ENCODE measurements around the gene ARF1.

ARF1 gene

GRCh38 chr1:228082214-228082917 lies at the start of gene ARF1:
Gene ARF1, plus strand, starts transcription at chr1:228082708. Its CDS starts 14,407 bp downstream, at chr1:228097115.
- DNase-seq = peak; percentile 93

DNA sequence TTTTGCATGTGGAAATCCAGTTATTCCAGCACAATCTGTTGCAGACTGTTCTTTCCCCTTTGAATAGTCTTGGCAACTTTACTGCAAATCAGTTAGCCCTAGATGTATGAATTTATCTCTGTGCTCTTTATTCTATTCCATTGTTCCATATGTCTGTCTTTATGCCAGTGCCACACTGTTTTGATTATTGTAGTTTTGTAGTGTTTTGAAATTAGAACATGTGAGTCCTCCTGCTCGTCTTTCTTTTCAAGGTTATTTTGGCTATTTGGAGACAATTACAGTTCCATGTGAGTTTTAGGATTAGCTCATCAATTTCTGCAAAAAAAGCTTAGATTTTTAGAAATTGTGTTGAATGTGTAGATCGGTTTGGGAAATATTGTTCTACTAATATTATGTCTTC lies 49.1 kb upstream of the ARF1 start:
- DNase-seq = no peak

GRCh38 chr1:228034954-228035837 lies 47.3 kb upstream of the ARF1 start:
- no peak for DNase-seq

GRCh38 chr1:228035844-228036243 lies 46.7 kb upstream of the ARF1 start:
- DNase-seq = no peak

DNA sequence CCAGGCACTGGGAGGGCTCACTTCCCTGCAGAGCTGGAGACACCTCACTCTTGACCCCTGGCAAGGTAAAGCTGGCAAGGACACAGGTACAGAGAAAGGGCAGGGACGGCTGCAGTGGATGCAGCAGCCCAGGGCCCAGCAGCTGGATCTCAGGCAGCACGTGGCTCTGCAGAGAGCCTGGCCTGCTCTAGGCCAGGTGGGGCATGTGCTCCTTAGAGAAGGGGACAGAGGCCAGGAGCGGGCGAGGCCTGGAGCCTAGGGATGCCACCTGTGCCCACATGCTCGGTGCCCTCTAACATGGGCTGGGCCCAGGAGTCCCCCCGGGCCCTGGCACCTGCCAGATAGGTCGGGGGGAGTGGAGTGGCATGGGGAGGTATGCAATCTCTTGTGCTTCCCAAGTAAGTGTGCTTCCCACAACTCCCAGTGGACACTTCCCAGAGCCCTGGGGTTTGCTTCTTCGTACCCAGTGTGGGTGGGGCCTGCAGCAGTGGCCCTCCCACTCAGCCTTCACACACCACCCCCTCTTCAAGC lies 45.7 kb upstream of the ARF1 start:
- no peak for DNase-seq

DNA sequence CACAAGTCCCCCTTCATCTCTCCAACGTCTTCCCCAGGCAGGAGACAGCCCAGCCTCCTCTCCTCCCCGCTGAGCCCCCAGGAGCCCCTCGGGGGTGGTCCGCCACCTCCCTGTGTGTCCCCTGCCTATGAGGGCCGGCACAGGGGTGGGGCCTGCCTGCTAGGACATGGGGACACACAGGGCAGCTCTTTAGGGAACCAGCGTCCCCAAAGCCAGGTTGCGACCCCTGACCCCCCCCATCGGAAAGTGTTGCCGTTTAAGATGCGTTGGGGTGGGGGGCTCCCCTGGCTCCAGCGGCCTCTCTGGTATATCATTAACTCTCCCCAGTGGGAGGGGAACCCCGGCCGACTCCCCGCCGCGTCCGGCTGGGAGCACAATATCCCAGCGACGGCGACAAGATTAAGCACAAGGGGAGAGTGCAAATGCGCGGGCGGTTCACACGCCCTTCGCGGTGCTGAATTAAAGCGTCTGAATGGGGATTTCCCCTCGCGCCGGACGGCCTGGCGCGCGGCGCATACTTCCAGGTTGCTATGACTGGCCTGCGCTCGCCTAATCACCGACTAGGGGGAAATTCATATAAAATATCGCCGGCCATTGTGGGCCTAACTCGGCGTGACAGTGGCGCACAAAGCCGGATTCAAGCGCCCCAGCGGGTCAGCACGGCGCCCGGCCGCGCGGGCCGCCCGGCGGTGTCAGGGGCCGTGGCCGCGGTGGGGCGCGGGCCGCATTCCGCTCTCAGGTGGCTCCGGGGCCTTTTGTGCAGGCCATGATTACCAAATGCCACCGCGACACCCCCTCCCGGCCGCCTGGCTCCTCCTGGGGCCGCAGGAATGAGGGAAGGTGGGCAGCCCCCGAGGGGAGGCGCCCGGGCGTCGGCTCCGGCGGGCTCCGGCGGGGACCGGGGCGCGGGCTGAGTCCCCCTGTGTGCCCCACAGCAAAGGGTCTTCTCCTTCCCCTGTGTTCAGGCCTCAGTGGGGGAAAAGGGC lies 44.8 kb upstream of the ARF1 start:
- peak; percentile 5 for DNase-seq

DNA sequence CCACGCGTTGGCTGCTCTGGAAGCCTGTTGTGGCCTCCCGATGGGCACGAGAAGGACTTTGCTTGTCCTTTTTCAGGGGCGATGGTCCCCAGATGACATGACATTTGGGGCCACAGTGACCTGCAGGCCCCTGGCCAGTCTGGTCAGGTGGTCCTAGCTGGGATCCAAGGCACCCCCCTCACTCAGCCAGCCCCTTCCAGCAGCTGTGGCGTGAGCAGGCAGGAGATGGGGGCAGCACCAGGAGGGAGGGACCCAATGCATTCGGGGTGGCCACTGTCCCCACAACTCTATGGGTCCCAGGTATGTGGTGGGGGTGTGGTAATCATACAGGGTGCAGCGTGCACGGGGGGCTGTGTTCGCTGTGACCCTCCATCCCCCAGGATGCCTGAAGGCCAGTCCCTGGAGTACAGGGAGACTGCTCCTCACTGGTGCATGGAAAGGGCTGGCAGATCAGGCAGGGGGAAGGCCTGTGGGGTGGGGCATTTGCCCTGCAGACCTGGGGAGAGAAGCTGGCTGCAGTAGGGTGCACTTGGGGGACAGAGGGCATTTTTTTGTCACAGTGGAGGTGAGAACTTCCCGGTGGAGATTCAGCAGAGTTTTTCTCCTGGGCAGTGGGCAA lies 44.0 kb upstream of the ARF1 start:
- DNase-seq = no peak

GRCh38 chr1:228039006-228039903 lies 43.3 kb upstream of the ARF1 start:
- no peak for DNase-seq

- no peak for DNase-seq
Measured at GRCh38 chr1:228039986-228040385, 42.5 kb upstream of the ARF1 start.

GRCh38 chr1:228041316-228041715 lies 41.2 kb upstream of the ARF1 start:
- no peak for DNase-seq

GRCh38 chr1:228042508-228042907 lies 40.0 kb upstream of the ARF1 start:
- DNase-seq = no peak

DNA sequence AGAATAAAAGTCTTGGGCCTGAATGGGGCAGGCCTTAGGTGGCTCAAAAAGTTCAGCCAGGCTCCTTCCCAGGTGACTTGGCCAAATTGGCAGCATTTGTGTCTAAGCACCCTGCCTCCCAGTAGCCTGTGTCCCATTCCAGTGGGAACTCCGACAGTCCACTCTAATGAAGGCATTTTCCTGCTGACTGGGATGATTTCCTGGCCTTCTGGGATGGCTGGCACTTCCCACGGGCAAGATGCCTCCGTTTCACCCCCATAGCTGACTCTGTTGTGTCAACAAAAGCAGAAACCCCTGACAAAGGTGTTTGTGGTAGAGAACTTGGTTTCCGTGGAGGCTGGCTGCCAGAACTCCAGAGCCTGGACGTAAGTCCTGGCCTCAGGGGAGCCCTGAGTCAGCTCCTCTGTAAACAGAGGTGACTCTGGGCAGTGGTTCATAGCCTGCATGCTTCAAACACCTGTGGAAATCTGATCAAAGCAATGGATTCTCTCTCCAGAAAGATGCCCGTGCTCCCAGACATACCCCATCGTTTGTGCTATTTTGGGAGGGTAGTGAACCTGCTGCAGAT lies 39.1 kb upstream of the ARF1 start:
- no peak for DNase-seq

- no peak for DNase-seq
Measured at GRCh38 chr1:228044961-228045360, 37.5 kb upstream of the ARF1 start.

GRCh38 chr1:228045405-228045804 lies 37.1 kb upstream of the ARF1 start:
- no peak for DNase-seq

DNA sequence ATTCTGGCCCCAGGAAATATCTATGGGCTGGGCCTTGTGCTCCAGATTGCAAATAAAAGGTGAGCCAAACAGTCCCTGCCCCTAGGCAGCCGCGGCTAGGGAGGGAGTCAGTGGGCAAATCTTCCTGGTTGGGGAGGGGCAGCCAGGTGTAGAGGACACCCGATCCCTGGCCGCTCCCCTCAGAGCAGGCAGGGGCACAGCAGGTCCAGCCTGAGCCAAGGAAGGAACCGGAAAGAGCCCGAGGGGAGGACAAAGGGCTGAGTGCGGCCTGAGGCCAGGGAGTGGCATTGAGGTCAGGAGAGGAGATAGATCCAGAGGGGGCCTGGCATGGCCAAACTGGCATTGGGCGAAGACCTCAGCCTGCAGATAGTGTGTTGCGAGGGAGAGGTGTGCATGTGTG lies 36.6 kb upstream of the ARF1 start:
- no peak for DNase-seq

DNA sequence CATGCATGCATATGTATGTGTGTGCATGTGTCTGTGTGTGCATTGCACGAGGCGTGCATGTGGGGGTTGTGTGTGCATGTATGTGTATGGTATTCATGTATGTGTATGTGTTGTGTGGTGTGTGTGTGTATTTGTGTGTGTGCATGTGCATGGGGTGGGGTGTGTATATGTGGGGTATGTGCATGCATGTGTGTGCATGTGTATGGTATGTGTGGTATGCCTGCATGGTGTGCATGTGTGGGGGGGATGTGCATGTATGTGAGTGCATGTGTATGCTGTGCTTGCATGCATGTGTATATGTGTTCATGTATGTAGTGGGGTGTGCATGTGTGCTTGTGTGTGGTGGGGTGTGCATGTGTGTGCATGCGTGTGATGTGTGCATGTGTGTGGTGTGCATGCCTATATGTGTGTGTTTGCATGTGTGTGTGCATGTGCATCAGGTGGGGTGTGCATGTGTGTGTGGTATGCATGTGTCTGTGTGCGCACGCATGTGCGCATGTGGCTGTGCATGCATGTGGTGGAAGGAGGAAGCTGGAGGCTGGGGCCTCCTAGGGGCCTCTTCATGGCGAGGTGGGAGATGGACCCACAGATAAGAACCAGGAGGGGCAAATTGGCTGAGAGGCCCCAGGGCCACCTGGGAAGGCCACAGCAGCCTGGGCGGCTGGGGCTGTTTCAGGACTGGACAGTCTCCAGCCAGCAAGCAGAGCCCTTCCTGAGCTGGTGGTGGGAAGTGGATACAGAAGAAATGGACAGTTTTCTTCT lies 35.9 kb upstream of the ARF1 start:
- no peak for DNase-seq

GRCh38 chr1:228047183-228047466 lies 35.4 kb upstream of the ARF1 start:
- no peak for DNase-seq

GRCh38 chr1:228048120-228048519 lies 34.4 kb upstream of the ARF1 start:
- no peak for DNase-seq

DNA sequence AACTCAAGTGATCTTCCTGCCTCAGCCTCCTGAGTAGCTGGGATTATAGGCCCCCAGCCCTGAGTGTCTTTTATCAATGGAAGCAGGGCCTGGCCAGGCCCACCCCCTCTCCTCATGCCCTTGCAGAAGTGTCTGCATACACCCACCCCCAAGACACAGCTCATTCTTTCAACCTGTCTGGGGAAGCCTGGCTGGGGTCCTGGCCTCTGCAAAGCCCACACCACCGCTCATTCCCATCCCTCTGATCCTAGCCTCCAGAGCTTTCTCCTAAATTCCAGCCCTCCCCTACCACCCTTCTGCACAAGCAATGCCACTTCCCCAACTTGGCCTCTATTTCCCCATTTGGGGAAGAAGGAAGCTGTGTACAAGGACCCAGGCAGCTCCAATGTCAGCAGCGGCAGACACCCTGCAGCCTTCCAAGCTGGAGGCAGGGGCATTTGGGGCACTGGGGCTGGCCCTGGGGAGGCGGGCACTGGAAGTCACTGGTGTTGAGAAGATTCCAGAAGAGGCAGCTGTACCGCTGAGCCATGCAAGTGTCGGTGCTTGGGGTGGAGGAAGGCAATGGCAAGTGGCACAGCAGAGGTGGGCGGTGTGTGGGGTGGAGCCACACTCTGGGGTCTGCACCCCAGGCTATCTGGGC lies 33.7 kb upstream of the ARF1 start:
- no peak for DNase-seq
